Measurements from ENCODE around the gene MRGPRX2. TPM values are rescaled to one million over a fixed set of nuclear protein-coding genes. Genes with fewer than 3 reads are reported as not detected.

MRGPRX2 gene
- total RNA-seq, 2 experiments from 2014 or later, result not detected

GRCh38 chr11:19018901-19019300 is 41.6 kb downstream of the MRGPRX2 start:
- TF ChIP-seq, protein P1, sequence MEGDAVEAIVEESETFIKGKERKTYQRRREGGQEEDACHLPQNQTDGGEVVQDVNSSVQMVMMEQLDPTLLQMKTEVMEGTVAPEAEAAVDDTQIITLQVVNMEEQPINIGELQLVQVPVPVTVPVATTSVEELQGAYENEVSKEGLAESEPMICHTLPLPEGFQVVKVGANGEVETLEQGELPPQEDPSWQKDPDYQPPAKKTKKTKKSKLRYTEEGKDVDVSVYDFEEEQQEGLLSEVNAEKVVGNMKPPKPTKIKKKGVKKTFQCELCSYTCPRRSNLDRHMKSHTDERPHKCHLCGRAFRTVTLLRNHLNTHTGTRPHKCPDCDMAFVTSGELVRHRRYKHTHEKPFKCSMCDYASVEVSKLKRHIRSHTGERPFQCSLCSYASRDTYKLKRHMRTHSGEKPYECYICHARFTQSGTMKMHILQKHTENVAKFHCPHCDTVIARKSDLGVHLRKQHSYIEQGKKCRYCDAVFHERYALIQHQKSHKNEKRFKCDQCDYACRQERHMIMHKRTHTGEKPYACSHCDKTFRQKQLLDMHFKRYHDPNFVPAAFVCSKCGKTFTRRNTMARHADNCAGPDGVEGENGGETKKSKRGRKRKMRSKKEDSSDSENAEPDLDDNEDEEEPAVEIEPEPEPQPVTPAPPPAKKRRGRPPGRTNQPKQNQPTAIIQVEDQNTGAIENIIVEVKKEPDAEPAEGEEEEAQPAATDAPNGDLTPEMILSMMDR (IDR thresholded peaks at IDR 0.05), result no peak
- Histone ChIP-seq H3K4me3 (ENCODE audit: low read length) (no peak overlapping the region), H3K27ac (ENCODE audit: low read depth in 1 of 2, low read length in 2 of 2) (no peak overlapping the region), H3K4me1 (ENCODE audit: insufficient read depth, low read length) (no peaks in the 10 kb centered on the region), H3K27me3 (ENCODE audit: control insufficient read depth in 1 of 2, insufficient read depth in 2 of 2, low read length in 2 of 2) (peaks cover 3 to 6% of the 10 kb centered on the region in 2 experiments), H3K36me3 (ENCODE audit: insufficient read depth, low read length) (no peaks in the 10 kb centered on the region), H3K9me3 (ENCODE audit: control insufficient read depth in 1 of 2, insufficient read depth in 1 of 2, low read length in 2 of 2) (no peaks in the 10 kb centered on the region)
- no peaks in the 10 kb centered on the region for H3K4me1 Mint-ChIP-seq (ENCODE audit: low read depth)
- ChIA-PET POLR2A (no interaction called here), CTCF (no interaction called here)
- no peaks in the 10 kb centered on the region for H3K9me3 Mint-ChIP-seq
- H3K27ac Mint-ChIP-seq, result no peak overlapping the region
- peaks cover 56% of the 10 kb centered on the region for H3K27me3 Mint-ChIP-seq
- no peaks in the 10 kb centered on the region for H3K36me3 Mint-ChIP-seq (ENCODE audit: low read depth)
- DNase-seq (no peak), ATAC-seq (ENCODE audit: poor library complexity) (no peak)
- intact Hi-C loops (cut with DNase I, micrococcal nuclease), result no loop called here
- H3K4me3 Mint-ChIP-seq, result no peak overlapping the region

DNA sequence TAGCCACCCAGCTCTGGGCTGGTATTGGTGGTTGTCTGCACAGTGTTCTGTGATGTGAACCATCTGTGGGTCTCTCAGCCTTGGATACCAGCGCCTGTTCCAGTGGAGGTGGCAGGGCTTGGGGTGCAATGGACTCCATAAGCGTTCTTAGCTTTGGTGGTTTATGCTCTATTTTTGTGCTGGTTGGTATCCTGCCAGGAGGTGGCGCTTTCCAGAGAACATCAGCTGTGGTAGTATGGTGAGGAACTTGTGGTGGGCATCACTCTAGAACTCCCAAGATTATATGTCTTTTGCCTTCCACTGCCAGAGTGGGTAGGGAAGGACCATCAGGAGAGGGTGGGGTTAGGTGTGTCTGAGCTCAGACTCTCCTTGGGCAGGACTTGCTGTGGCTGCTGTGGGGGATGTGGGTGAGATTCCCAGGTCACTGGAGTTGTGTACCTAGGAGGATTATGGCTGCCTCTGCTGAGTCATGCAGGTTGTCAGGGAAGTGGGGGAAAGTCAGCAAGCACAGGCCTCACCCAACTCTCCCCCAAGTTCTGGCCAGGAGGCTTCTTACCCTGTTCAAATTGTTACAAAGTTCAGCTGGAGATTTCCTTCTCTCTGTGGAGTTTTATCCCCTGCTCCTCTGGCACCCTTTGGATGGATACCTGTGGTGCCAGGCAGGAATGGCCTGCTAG is 47.2 kb downstream of the MRGPRX2 start:
- peaks cover 49% of the 10 kb centered on the region for H3K27me3 Mint-ChIP-seq
- no peaks in the 10 kb centered on the region for H3K4me1 Mint-ChIP-seq (ENCODE audit: low read depth)
- H3K4me3 ChIP-seq (ENCODE audit: low read length), result no peak overlapping the region
- H3K4me3 Mint-ChIP-seq, result no peak overlapping the region
- POLR2A ChIA-PET, result no interaction called here
- H3K9me3 Mint-ChIP-seq, result peaks cover 9% of the 10 kb centered on the region
- peaks cover 5 to 6% of the 10 kb centered on the region in 2 experiments for H3K27me3 ChIP-seq (ENCODE audit: control insufficient read depth in 1 of 2, insufficient read depth in 2 of 2, low read length in 2 of 2)
- H3K36me3 ChIP-seq (ENCODE audit: insufficient read depth, low read length), result no peaks in the 10 kb centered on the region
- no peaks in the 10 kb centered on the region for H3K36me3 Mint-ChIP-seq (ENCODE audit: low read depth)
- no peaks in the 10 kb centered on the region for H3K4me1 ChIP-seq (ENCODE audit: insufficient read depth, low read length)
- intact Hi-C loops (cut with DNase I, micrococcal nuclease), result no loop called here
- no peak overlapping the region for H3K27ac Mint-ChIP-seq
- DNase-seq (no peak), ATAC-seq (ENCODE audit: poor library complexity) (no peak)
- CTCF ChIA-PET, result no interaction called here
- peaks cover 0 to 10% of the 10 kb centered on the region in 2 experiments for H3K9me3 ChIP-seq (ENCODE audit: control insufficient read depth in 1 of 2, insufficient read depth in 1 of 2, low read length in 2 of 2)
- no peak overlapping the region for H3K27ac ChIP-seq (ENCODE audit: low read depth in 1 of 2, low read length in 2 of 2)
- TF ChIP-seq, protein P1 (IDR thresholded peaks at IDR 0.05), result no peak

- DNase-seq, result no peak
- H3K27me3 Mint-ChIP-seq, result peaks cover 44% of the 10 kb centered on the region
- H3K4me1 Mint-ChIP-seq (ENCODE audit: low read depth), result no peaks in the 10 kb centered on the region
- no peaks in the 10 kb centered on the region for H3K36me3 ChIP-seq (ENCODE audit: insufficient read depth, low read length)
- no peak overlapping the region for H3K4me3 ChIP-seq (ENCODE audit: low read length)
- H3K27ac Mint-ChIP-seq, result no peak overlapping the region
- ATAC-seq (ENCODE audit: poor library complexity), result no peak
- H3K4me3 Mint-ChIP-seq, result no peak overlapping the region
- intact Hi-C loops (cut with DNase I, micrococcal nuclease), result no loop called here
- no peaks in the 10 kb centered on the region for H3K4me1 ChIP-seq (ENCODE audit: insufficient read depth, low read length)
- peaks cover 0 to 10% of the 10 kb centered on the region in 2 experiments for H3K9me3 ChIP-seq (ENCODE audit: control insufficient read depth in 1 of 2, insufficient read depth in 1 of 2, low read length in 2 of 2)
- no peak overlapping the region for H3K27ac ChIP-seq (ENCODE audit: low read depth in 1 of 2, low read length in 2 of 2)
- peaks cover 13% of the 10 kb centered on the region for H3K9me3 Mint-ChIP-seq
- H3K36me3 Mint-ChIP-seq (ENCODE audit: low read depth), result no peaks in the 10 kb centered on the region
- ChIA-PET CTCF (no interaction called here), POLR2A (no interaction called here)
- TF ChIP-seq, protein P1 (IDR thresholded peaks at IDR 0.05), result no peak
- H3K27me3 ChIP-seq (ENCODE audit: control insufficient read depth in 1 of 2, insufficient read depth in 2 of 2, low read length in 2 of 2), result peaks cover 5 to 6% of the 10 kb centered on the region in 2 experiments
Measured at GRCh38 chr11:19012636-19013035, 47.9 kb downstream of the MRGPRX2 start.

Other genes with a start within 250 kb of the MRGPRX2 start
- not detected for gene MRGPRX1, start 121.3 kb downstream of the MRGPRX2 start, total RNA-seq
- 1 to 10 TPM; 3.6 to 6.6 TPM for gene ZDHHC13, start 56.5 kb upstream of the MRGPRX2 start, total RNA-seq
- gene CSRP3, start 141.3 kb upstream of the MRGPRX2 start, total RNA-seq, result not detected
- gene E2F8, start 180.2 kb upstream of the MRGPRX2 start, total RNA-seq, result not detected